Activated naive CD8-positive, alpha-beta T cell treated with anti-CD3 and anti-CD28 coated beads, Interleukin-2, amount 50 U/mL, for 24 hours (primary cell): Measurements from ENCODE around the gene SLC66A1.

ENCODE experiments used
- ATAC-seq: fragments of 150-1000 bp; cut with Tn5 transposase; one replicate; pipeline ENCODE4 v1.10.0; 2021
- DNase-seq: peaks from one replicate; pipeline ENCODE4 v3.0.0; 2021
- H3K27ac Mint-ChIP-seq: one replicate; pipeline ENCODE4 v1.8.0; 2021; ENCODE audit warnings: mild to moderate bottlenecking, mixed read lengths
- H3K27me3 Mint-ChIP-seq: one replicate; pipeline ENCODE4 v1.8.0; 2021; ENCODE audit warnings: mixed read lengths
- H3K36me3 Mint-ChIP-seq: one replicate; pipeline ENCODE4 v1.8.0; 2021; ENCODE audit warnings: low read depth, mixed read lengths
- H3K4me1 Mint-ChIP-seq: one replicate; pipeline ENCODE4 v1.8.0; 2021; ENCODE audit warnings: mixed read lengths
- H3K4me3 Mint-ChIP-seq: one replicate; pipeline ENCODE4 v1.8.0; 2021; ENCODE audit warnings: mild to moderate bottlenecking, moderate library complexity, mixed read lengths
- H3K9me3 Mint-ChIP-seq: one replicate; pipeline ENCODE4 v1.8.0; 2021; ENCODE audit warnings: mixed read lengths

The SLC66A1 gene

GRCh38 chr1:19325958-19326747 is 14.0 kb downstream of the SLC66A1 start:
- Mint-ChIP-seq H3K9me3 (no peaks in the 10 kb centered on the region), H3K27ac (no peak overlapping the region), H3K27me3 (no peaks in the 10 kb centered on the region), H3K4me3 (no peak overlapping the region), H3K4me1 (no peaks in the 10 kb centered on the region), H3K36me3 (peaks cover 4% of the 10 kb centered on the region)
- DNase-seq = no peak
- ATAC-seq = no peak

- no peak for ATAC-seq
- Mint-ChIP-seq H3K36me3 (peaks cover 1% of the 10 kb centered on the region), H3K4me1 (no peaks in the 10 kb centered on the region), H3K27me3 (no peaks in the 10 kb centered on the region), H3K9me3 (no peaks in the 10 kb centered on the region), H3K4me3 (no peak overlapping the region), H3K27ac (no peak overlapping the region)
- no peak for DNase-seq
Observed at GRCh38 chr1:19326748-19327065, 14.6 kb downstream of the SLC66A1 start.

- no peaks in the 10 kb centered on the region for H3K9me3 Mint-ChIP-seq
- no peaks in the 10 kb centered on the region for H3K27me3 Mint-ChIP-seq
- H3K27ac Mint-ChIP-seq = no peak overlapping the region
- ATAC-seq = no peak
- H3K4me3 Mint-ChIP-seq = no peak overlapping the region
- peaks cover 1% of the 10 kb centered on the region for H3K36me3 Mint-ChIP-seq
- no peaks in the 10 kb centered on the region for H3K4me1 Mint-ChIP-seq
- DNase-seq = no peak
Observed at GRCh38 chr1:19327301-19327700, 15.2 kb downstream of the SLC66A1 start.

- ATAC-seq (no peak), DNase-seq (no peak)
- Mint-ChIP-seq H3K9me3 (no peaks in the 10 kb centered on the region), H3K27me3 (no peaks in the 10 kb centered on the region), H3K4me1 (no peaks in the 10 kb centered on the region), H3K27ac (no peak overlapping the region), H3K36me3 (peaks cover 1% of the 10 kb centered on the region), H3K4me3 (no peak overlapping the region)
Observed at GRCh38 chr1:19327736-19328135, 15.6 kb downstream of the SLC66A1 start.

- peaks cover 1% of the 10 kb centered on the region for H3K36me3 Mint-ChIP-seq
- no peaks in the 10 kb centered on the region for H3K9me3 Mint-ChIP-seq
- no peak overlapping the region for H3K27ac Mint-ChIP-seq
- ATAC-seq = no peak
- H3K27me3 Mint-ChIP-seq = no peaks in the 10 kb centered on the region
- no peaks in the 10 kb centered on the region for H3K4me1 Mint-ChIP-seq
- no peak for DNase-seq
- no peak overlapping the region for H3K4me3 Mint-ChIP-seq
Observed at GRCh38 chr1:19328486-19328885, 16.4 kb downstream of the SLC66A1 start.

- ATAC-seq (no peak), DNase-seq (no peak)
- Mint-ChIP-seq H3K27me3 (no peaks in the 10 kb centered on the region), H3K9me3 (no peaks in the 10 kb centered on the region), H3K4me3 (no peak overlapping the region), H3K36me3 (peaks cover 1% of the 10 kb centered on the region), H3K4me1 (peaks cover 4% of the 10 kb centered on the region), H3K27ac (no peak overlapping the region)
Observed at GRCh38 chr1:19329188-19329587, 17.1 kb downstream of the SLC66A1 start.

GRCh38 chr1:19329611-19330010 is 17.5 kb downstream of the SLC66A1 start:
- no peaks in the 10 kb centered on the region for H3K36me3 Mint-ChIP-seq
- no peaks in the 10 kb centered on the region for H3K9me3 Mint-ChIP-seq
- no peak overlapping the region for H3K4me3 Mint-ChIP-seq
- DNase-seq = no peak
- ATAC-seq = no peak
- H3K27me3 Mint-ChIP-seq = no peaks in the 10 kb centered on the region
- no peak overlapping the region for H3K27ac Mint-ChIP-seq
- peaks cover 4% of the 10 kb centered on the region for H3K4me1 Mint-ChIP-seq

- H3K4me3 Mint-ChIP-seq = no peak overlapping the region
- H3K4me1 Mint-ChIP-seq = peaks cover 6% of the 10 kb centered on the region
- no peaks in the 10 kb centered on the region for H3K9me3 Mint-ChIP-seq
- H3K27me3 Mint-ChIP-seq = no peaks in the 10 kb centered on the region
- DNase-seq (no peak), ATAC-seq (no peak)
- H3K36me3 Mint-ChIP-seq = no peaks in the 10 kb centered on the region
- H3K27ac Mint-ChIP-seq = no peak overlapping the region
Observed at GRCh38 chr1:19330449-19331135, 18.5 kb downstream of the SLC66A1 start.

GRCh38 chr1:19331262-19331878 is 19.2 kb downstream of the SLC66A1 start:
- Mint-ChIP-seq H3K4me3 (no peak overlapping the region), H3K9me3 (no peaks in the 10 kb centered on the region), H3K4me1 (peaks cover 14% of the 10 kb centered on the region), H3K27ac (no peak overlapping the region), H3K36me3 (no peaks in the 10 kb centered on the region), H3K27me3 (no peaks in the 10 kb centered on the region)
- DNase-seq (no peak), ATAC-seq (no peak)

GRCh38 chr1:19332832-19333231 is 20.7 kb downstream of the SLC66A1 start:
- no peak overlapping the region for H3K27ac Mint-ChIP-seq
- DNase-seq (no peak), ATAC-seq (no peak)
- no peaks in the 10 kb centered on the region for H3K9me3 Mint-ChIP-seq
- no peaks in the 10 kb centered on the region for H3K27me3 Mint-ChIP-seq
- H3K36me3 Mint-ChIP-seq = no peaks in the 10 kb centered on the region
- no peak overlapping the region for H3K4me3 Mint-ChIP-seq
- peaks cover 29% of the 10 kb centered on the region for H3K4me1 Mint-ChIP-seq

GRCh38 chr1:19333587-19334354 is 21.6 kb downstream of the SLC66A1 start:
- Mint-ChIP-seq H3K4me1 (peaks cover 33% of the 10 kb centered on the region), H3K9me3 (no peaks in the 10 kb centered on the region), H3K36me3 (no peaks in the 10 kb centered on the region), H3K27me3 (no peaks in the 10 kb centered on the region), H3K4me3 (no peak overlapping the region), H3K27ac (no peak overlapping the region)
- no peak for DNase-seq
- peak; percentile 9 for ATAC-seq

GRCh38 chr1:19336543-19336942 is 24.4 kb downstream of the SLC66A1 start:
- Mint-ChIP-seq H3K27me3 (no peaks in the 10 kb centered on the region), H3K4me3 (peak overlapping the region; percentile 7), H3K9me3 (no peaks in the 10 kb centered on the region), H3K36me3 (peaks cover 5% of the 10 kb centered on the region), H3K4me1 (peaks cover 36% of the 10 kb centered on the region), H3K27ac (peak overlapping the region; percentile 81)
- peak; percentile 57 for DNase-seq
- ATAC-seq = peak; percentile 95

GRCh38 chr1:19337289-19337688 is 25.2 kb downstream of the SLC66A1 start:
- Mint-ChIP-seq H3K27me3 (no peaks in the 10 kb centered on the region), H3K4me3 (no peak overlapping the region), H3K9me3 (no peaks in the 10 kb centered on the region), H3K27ac (peak overlapping the region; percentile 81), H3K36me3 (peaks cover 8% of the 10 kb centered on the region), H3K4me1 (peaks cover 38% of the 10 kb centered on the region)
- DNase-seq (no peak), ATAC-seq (no peak)

- ATAC-seq (no peak), DNase-seq (no peak)
- H3K36me3 Mint-ChIP-seq = peaks cover 11% of the 10 kb centered on the region
- H3K4me1 Mint-ChIP-seq = peaks cover 38% of the 10 kb centered on the region
- H3K9me3 Mint-ChIP-seq = no peaks in the 10 kb centered on the region
- no peaks in the 10 kb centered on the region for H3K27me3 Mint-ChIP-seq
- H3K27ac Mint-ChIP-seq = peak overlapping the region; percentile 60
- no peak overlapping the region for H3K4me3 Mint-ChIP-seq
Observed at GRCh38 chr1:19338323-19338762, 26.2 kb downstream of the SLC66A1 start.
